ENCODE data around the gene ZHX3. TPM values are rescaled to one million over a fixed set of nuclear protein-coding genes. Genes with fewer than 3 reads are reported as not detected.

ZHX3 gene
- total RNA-seq, 3 donors from 2014 or later (not counting 1 experiment from before 2014, with no cell fraction given): 9.0 to 11.8 (median 10.3) TPM

DNA sequence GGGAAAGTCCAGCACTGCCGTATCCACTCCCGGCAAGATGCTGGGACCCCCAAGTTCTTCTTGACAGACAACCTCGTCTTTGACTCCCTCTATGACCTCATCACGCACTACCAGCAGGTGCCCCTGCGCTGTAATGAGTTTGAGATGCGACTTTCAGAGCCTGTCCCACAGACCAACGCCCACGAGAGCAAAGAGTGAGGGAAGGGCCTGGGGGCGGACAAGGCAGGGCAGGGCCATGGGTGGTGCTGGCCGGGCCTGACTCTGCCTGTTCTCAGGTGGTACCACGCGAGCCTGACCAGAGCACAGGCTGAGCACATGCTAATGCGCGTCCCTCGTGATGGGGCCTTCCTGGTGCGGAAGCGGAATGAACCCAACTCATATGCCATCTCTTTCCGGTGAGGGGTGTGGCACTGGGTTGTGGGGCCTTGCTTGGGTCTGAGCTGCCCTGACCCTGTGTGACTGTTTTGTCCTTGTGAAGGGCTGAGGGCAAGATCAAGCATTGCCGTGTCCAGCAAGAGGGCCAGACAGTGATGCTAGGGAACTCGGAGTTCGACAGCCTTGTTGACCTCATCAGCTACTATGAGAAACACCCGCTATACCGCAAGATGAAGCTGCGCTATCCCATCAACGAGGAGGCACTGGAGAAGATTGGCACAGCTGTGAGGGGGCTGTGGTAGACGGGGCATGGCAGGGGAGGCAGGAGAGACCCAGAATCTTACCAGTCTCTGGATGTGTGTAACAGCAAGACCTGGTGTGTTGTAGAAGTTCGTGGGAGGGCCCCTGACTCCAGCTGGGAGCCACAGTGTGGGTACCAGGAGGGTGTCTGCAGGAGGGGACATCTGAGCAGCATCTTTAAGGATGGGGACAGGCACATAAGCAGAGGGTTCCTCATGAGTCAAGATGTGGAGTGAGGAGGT lies 151.1 kb downstream of the ZHX3 start:
- peak overlapping the region in 1 of 2 donors; percentile 44 for H3K27ac Mint-ChIP-seq

GRCh38 chr20:41165001-41165882 lies 152.3 kb downstream of the ZHX3 start:
- Histone ChIP-seq H3K9me3 (ENCODE audit: control insufficient read depth, insufficient read depth, low read length) (no peaks in the 10 kb centered on the region), H3K27ac (ENCODE audit: low read length) (no peak overlapping the region), H3K27me3 (ENCODE audit: control insufficient read depth, insufficient read depth, low read length) (no peaks in the 10 kb centered on the region), H3K4me1 (ENCODE audit: control insufficient read depth, insufficient read depth, low read length) (peaks cover 49% of the 10 kb centered on the region), H3K36me3 (ENCODE audit: control insufficient read depth, insufficient read depth, low read length) (peaks cover 91% of the 10 kb centered on the region), H3K4me3 (ENCODE audit: low read length) (no peak overlapping the region)
- TF ChIP-seq CTCF (IDR thresholded peaks at IDR 0.05): no peak
- Mint-ChIP-seq H3K4me1 (peaks cover 41 to 43% of the 10 kb centered on the region in 2 donors), H3K27ac (no peak overlapping the region), H3K36me3 (peaks cover 26% of the 10 kb centered on the region), H3K27me3 (ENCODE audit: low read depth in 2 of 2) (peaks cover 0 to 5% of the 10 kb centered on the region in 2 donors), H3K9me3 (no peaks in the 10 kb centered on the region), H3K4me3 (no peak overlapping the region)
- intact Hi-C loops (cut with micrococcal nuclease): no loop called here
- DNase-seq (no peak), ATAC-seq (no peak)
- WGBS (ENCODE audit: insufficient coverage): 95% methylated on average over 24 of the region's 24 CpGs

More for the DNA sequence above, 151.1 kb downstream of the ZHX3 start:
- H3K36me3 Mint-ChIP-seq: peaks cover 33% of the 10 kb centered on the region
- peaks cover 0 to 5% of the 10 kb centered on the region in 2 donors for H3K27me3 Mint-ChIP-seq (ENCODE audit: low read depth in 2 of 2)
- H3K9me3 Mint-ChIP-seq: no peaks in the 10 kb centered on the region
- DNase-seq: no peak
- Histone ChIP-seq H3K4me3 (ENCODE audit: low read length) (no peak overlapping the region), H3K4me1 (ENCODE audit: control insufficient read depth, insufficient read depth, low read length) (peaks cover 37% of the 10 kb centered on the region), H3K36me3 (ENCODE audit: control insufficient read depth, insufficient read depth, low read length) (peaks cover 89% of the 10 kb centered on the region), H3K9me3 (ENCODE audit: control insufficient read depth, insufficient read depth, low read length) (no peaks in the 10 kb centered on the region), H3K27me3 (ENCODE audit: control insufficient read depth, insufficient read depth, low read length) (no peaks in the 10 kb centered on the region), H3K27ac (ENCODE audit: low read length) (no peak overlapping the region)
- ATAC-seq: no peak
- intact Hi-C loops (cut with micrococcal nuclease): no loop called here
- H3K4me1 Mint-ChIP-seq: peaks cover 33 to 37% of the 10 kb centered on the region in 2 donors
- H3K4me3 Mint-ChIP-seq: peak overlapping the region; percentile 56
- 98% methylated on average over 27 of the region's 27 CpGs for WGBS (ENCODE audit: insufficient coverage)
- no peak for TF ChIP-seq CTCF (IDR thresholded peaks at IDR 0.05)

DNA sequence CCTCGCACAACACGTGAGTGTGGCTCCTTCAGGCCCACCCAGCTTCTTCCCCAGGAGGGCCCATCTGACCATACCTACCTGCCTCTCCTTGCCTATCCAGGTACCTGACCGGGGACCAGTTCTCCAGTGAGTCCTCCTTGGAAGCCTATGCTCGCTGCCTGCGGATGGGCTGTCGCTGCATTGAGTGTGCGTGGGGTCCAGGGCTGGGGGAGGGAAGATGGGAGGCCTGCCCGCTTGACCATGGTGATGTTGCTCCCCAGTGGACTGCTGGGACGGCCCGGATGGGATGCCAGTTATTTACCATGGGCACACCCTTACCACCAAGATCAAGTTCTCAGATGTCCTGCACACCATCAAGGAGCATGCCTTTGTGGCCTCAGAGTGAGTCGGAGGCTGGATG lies 153.7 kb downstream of the ZHX3 start:
- DNase-seq (no peak), ATAC-seq (no peak)
- no peaks in the 10 kb centered on the region for H3K9me3 ChIP-seq (ENCODE audit: control insufficient read depth, insufficient read depth, low read length)
- no peak overlapping the region for H3K4me3 Mint-ChIP-seq
- peaks cover 62% of the 10 kb centered on the region for H3K4me1 ChIP-seq (ENCODE audit: control insufficient read depth, insufficient read depth, low read length)
- peaks cover 85% of the 10 kb centered on the region for H3K36me3 ChIP-seq (ENCODE audit: control insufficient read depth, insufficient read depth, low read length)
- peaks cover 0 to 5% of the 10 kb centered on the region in 2 donors for H3K27me3 Mint-ChIP-seq (ENCODE audit: low read depth in 2 of 2)
- 99% methylated on average over 11 of the region's 11 CpGs for WGBS (ENCODE audit: insufficient coverage)
- no peak overlapping the region for H3K27ac ChIP-seq (ENCODE audit: low read length)
- TF ChIP-seq CTCF (IDR thresholded peaks at IDR 0.05): no peak
- no peaks in the 10 kb centered on the region for H3K9me3 Mint-ChIP-seq
- H3K27ac Mint-ChIP-seq: peak overlapping the region in 1 of 2 donors; percentile 38
- peaks cover 23% of the 10 kb centered on the region for H3K36me3 Mint-ChIP-seq
- no peak overlapping the region for H3K4me3 ChIP-seq (ENCODE audit: low read length)
- no peaks in the 10 kb centered on the region for H3K27me3 ChIP-seq (ENCODE audit: control insufficient read depth, insufficient read depth, low read length)
- peaks cover 51 to 58% of the 10 kb centered on the region in 2 donors for H3K4me1 Mint-ChIP-seq
- intact Hi-C loops (cut with micrococcal nuclease): no loop called here
